Activated T-cell treated with anti-CD3 and anti-CD28 coated beads, Interleukin-2, amount 50 U/mL, for 4 hours (primary cell): ENCODE results near the gene IZUMO4. TPM values are rescaled to one million over a fixed set of nuclear protein-coding genes. Genes with fewer than 3 reads are reported as not detected.

Source experiments
- ATAC-seq, 2 donors: fragments of 200-7000 bp; cut with Tn5 transposase; one replicate each; pipeline ENCODE4 v1.10.0; 2021
- DNase-seq: peaks from one replicate; pipeline ENCODE4 v3.0.0-alpha.2; 2020
- H3K27me3 Mint-ChIP-seq: one replicate; pipeline ENCODE4 v1.8.0; 2021; ENCODE audit warnings: low read depth, mixed read lengths
- H3K36me3 Mint-ChIP-seq: one replicate; pipeline ENCODE4 v1.8.0; 2022; ENCODE audit warnings: mixed read lengths; ENCODE audit not compliant: insufficient read depth
- H3K4me1 Mint-ChIP-seq: one replicate; pipeline ENCODE4 v1.8.0; 2021; ENCODE audit warnings: low read depth, mixed read lengths
- H3K4me3 Mint-ChIP-seq: one replicate; pipeline ENCODE4 v1.8.0; 2021; ENCODE audit warnings: mild to moderate bottlenecking, moderate library complexity, mixed read lengths
- H3K9me3 Mint-ChIP-seq: one replicate; pipeline ENCODE4 v1.8.0; 2021; ENCODE audit warnings: mixed read lengths
- total RNA-seq, 3 donors: library from RNA; stranded (reverse); gene quantifications; one replicate each; pipeline ENCODE4 v1.2.1, GENCODE V29; 2021

The IZUMO4 gene, protein sequence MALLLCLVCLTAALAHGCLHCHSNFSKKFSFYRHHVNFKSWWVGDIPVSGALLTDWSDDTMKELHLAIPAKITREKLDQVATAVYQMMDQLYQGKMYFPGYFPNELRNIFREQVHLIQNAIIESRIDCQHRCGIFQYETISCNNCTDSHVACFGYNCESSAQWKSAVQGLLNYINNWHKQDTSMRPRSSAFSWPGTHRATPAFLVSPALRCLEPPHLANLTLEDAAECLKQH
- 1 to 10 TPM; 3.4 to 4.6 (median 4.2) TPM for total RNA-seq

DNA sequence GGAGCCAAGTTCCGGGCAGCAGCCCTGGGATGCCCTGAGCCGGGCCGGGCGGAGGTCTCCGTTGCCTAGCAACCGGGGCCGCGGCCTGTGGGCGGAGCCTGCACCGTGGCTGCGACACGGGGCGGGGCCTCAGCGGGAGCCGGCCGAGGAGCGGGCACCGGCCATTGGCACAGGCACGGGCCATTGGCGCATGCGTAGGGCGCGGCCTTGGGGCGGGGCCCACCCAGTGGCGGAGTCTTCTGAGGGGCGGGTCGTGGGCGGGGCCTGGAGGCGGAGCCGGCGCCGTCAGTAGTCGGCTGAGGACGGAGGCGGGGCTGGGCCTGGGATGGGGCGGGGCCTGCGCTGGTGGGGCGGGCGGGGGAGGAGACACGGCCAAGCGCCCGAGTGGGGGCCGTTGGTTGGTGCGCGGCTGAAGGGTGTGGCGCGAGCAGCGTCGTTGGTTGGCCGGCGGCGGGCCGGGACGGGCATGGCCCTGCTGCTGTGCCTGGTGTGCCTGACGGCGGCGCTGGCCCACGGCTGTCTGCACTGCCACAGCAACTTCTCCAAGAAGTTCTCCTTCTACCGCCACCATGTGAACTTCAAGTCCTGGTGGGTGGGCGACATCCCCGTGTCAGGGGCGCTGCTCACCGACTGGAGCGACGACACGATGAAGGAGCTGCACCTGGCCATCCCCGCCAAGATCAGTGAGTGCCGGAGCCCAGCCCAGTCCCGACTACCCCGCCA, at the start of gene IZUMO4:
TSS of gene IZUMO4 (plus strand) at position 436 of the 723 bp plus-strand sequence. CDS start at position 467, 31 bp downstream.
- DNase-seq (peak; percentile 100), ATAC-seq (peak; percentile 85)
- Mint-ChIP-seq H3K4me1 (peaks cover 34% of the 10 kb centered on the region), H3K27me3 (no peaks in the 10 kb centered on the region), H3K4me3 (peak within 1 kb of the TSS; percentile 96), H3K9me3 (no peaks in the 10 kb centered on the region), H3K36me3 (peaks cover 4% of the 10 kb centered on the region)

DNA sequence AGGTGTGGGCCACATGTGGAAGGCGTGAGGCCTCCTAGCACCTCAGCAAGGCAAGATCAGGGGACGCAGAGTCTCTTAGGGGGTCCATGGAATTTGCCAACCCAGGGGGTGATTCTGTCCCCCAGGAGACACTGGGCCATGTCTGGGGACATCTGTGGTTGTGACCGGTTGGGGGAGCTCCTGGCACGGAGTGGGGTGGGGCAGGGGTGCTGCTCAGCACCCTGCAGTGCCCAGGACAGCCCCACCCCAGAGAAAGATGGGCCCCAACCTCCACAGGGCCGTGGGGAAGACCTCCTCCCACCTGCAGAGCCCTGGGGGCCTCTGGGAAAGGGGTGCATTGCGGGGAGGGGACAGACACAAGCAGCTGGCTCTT, 49.7 kb upstream of the IZUMO4 start:
- Mint-ChIP-seq H3K4me1 (peaks cover 48% of the 10 kb centered on the region), H3K36me3 (peaks cover 6% of the 10 kb centered on the region), H3K27me3 (no peaks in the 10 kb centered on the region), H3K9me3 (no peaks in the 10 kb centered on the region), H3K4me3 (no peak overlapping the region)
- DNase-seq: no peak
- ATAC-seq: no peak

DNA sequence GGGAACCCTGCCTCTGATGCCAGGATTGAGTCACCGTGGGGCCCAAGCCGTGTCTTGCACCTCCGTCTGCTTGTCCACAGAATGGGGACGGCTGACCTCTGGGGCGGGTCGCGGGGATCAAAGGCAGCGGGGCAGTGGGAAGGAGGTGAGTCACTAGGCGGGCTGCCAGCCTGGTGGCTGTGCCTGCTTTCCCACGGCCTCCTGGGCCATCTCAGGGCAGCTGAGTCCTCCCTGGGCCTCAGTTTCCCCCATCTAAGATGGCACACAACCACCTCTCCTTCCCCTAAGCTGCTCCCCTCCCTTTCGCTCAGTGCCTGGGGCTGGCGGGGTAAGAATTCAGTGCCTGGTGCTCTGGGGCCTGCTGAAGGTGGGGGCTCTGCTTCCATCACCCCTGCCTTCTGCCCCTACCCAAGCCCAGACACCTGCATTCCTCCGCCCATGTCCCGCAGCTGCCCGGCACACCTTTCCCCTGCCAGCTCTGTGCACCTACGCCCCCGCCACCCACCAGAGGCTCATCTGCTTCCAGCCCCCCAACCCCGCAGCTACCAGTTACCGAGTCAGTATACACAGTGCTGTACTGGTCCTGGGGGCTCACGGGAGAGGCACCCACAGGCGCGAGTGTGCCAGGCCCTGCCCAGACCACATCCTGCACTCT, 49.1 kb upstream of the IZUMO4 start:
- peak overlapping the region; percentile 24 for H3K4me3 Mint-ChIP-seq
- peaks cover 6% of the 10 kb centered on the region for H3K36me3 Mint-ChIP-seq
- no peaks in the 10 kb centered on the region for H3K27me3 Mint-ChIP-seq
- no peak for ATAC-seq
- no peaks in the 10 kb centered on the region for H3K9me3 Mint-ChIP-seq
- DNase-seq: no peak
- H3K4me1 Mint-ChIP-seq: peaks cover 49% of the 10 kb centered on the region

DNA sequence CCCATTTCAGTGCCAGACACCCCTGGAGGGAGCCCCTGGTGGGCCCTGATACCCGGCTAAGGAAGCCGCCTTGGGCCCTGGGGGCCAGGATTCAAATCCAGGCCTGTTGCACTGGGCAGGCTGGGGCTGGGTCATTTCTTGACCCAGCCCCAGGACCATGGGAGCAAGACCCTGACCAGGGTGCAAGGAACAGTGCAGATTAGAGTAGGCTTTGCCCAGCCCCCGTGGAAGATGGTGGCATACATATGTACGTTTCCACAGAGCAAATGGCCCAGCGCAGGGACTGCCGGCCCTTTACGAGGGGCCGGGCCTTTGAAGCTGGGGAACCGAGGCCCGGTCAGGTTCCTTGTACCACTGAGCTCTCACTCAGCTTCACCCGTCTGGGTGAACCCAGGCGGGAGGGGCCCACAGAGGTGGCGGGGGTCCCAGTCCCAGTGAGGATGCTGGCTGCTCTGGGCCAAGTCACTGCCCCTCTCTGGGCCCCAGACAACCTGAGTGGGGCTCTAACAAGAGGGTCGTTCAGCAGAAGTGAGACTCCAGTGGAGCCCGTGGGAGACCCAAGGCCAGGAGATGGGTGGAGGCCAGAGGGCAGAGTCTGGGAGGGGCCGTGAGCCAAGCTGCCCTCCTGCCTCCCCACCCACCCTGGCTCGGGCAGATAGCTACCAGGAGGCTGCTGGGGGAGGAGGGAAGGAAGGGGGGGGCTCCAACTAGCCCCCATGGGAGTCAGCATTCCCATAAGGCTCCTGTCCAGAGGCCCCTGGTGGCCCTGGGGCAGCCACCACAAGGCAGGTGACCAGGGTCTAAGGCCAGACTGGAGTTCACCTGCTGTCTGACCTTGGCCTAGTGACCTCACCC, 48.4 kb upstream of the IZUMO4 start:
- no peaks in the 10 kb centered on the region for H3K9me3 Mint-ChIP-seq
- DNase-seq (no peak), ATAC-seq (no peak)
- H3K27me3 Mint-ChIP-seq: no peaks in the 10 kb centered on the region
- H3K36me3 Mint-ChIP-seq: peaks cover 5% of the 10 kb centered on the region
- peaks cover 46% of the 10 kb centered on the region for H3K4me1 Mint-ChIP-seq
- peak overlapping the region; percentile 86 for H3K4me3 Mint-ChIP-seq

DNA sequence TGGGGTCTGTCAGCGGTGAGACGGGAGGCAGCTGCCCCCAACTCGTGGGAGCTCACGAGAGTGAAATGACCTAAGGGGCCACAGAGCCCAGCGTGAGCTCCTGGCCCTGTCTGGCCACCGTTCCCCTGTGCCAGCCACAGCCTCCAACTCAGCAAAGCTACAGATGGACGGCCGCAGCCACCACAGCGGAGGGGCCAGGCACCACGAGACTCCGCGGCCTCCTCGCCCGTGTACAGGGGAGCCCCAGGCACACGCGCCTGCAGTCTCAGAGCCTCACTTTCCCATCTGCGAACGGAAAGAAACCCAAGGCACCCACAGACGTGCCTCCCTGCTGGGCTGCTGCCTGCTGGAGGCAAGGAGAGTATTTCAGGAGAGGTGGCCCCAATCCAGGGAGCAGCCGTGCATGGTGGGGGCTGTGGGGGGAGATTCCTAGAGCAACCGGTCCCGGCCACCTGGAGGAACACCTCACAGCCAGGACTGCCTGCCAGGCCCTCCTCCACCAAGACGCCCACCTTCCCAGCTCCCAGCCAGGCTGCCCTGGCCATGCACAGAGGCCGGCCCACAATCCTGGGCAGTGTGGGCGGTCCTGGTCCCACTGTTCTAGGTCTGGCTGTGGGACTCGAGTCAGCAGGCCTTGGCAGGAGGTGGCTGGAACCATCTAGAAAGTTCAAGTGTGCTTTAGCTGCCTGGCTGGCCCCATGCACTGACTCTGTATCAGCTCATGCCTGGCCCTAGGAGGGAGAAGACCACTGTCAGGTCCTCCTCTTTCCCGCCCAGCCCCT, 47.6 kb upstream of the IZUMO4 start:
- ATAC-seq (no peak), DNase-seq (no peak)
- peaks cover 40% of the 10 kb centered on the region for H3K4me1 Mint-ChIP-seq
- no peaks in the 10 kb centered on the region for H3K27me3 Mint-ChIP-seq
- H3K4me3 Mint-ChIP-seq: peak overlapping the region; percentile 86
- H3K9me3 Mint-ChIP-seq: no peaks in the 10 kb centered on the region
- peaks cover 3% of the 10 kb centered on the region for H3K36me3 Mint-ChIP-seq

DNA sequence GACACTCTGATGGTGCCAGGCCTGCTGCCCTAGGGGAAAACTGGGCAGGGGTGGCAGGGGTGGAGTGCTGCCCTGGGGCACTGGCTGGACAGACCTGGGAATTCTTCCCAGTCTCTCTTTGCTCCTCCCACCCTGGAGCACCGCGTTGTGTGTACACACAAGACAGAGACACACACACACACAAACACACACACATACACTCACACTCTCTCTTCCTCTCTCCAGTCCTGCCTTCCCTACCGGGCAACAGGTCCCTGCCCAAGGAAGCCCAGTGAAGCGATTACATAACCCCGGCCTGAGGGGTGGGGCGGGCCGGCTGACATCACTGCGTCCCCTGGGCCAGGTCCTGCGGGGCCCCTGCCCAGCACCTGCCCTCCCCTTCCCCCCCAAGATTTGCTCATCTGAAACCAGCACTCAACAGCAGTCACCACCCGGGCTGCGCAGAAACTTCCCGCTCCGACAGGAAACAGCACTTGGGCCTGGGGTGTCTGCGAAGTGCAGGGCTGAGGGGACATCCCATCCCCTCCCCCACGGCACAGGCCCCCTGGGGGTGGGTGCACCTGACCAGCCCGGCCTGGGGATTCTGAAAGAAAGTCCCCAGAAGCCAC, 46.9 kb upstream of the IZUMO4 start:
- DNase-seq (peak; percentile 49), ATAC-seq (peak; percentile 29 to 31)
- H3K27me3 Mint-ChIP-seq: no peaks in the 10 kb centered on the region
- peaks cover 2% of the 10 kb centered on the region for H3K36me3 Mint-ChIP-seq
- H3K4me1 Mint-ChIP-seq: peaks cover 38% of the 10 kb centered on the region
- peak overlapping the region; percentile 86 for H3K4me3 Mint-ChIP-seq
- H3K9me3 Mint-ChIP-seq: no peaks in the 10 kb centered on the region

DNA sequence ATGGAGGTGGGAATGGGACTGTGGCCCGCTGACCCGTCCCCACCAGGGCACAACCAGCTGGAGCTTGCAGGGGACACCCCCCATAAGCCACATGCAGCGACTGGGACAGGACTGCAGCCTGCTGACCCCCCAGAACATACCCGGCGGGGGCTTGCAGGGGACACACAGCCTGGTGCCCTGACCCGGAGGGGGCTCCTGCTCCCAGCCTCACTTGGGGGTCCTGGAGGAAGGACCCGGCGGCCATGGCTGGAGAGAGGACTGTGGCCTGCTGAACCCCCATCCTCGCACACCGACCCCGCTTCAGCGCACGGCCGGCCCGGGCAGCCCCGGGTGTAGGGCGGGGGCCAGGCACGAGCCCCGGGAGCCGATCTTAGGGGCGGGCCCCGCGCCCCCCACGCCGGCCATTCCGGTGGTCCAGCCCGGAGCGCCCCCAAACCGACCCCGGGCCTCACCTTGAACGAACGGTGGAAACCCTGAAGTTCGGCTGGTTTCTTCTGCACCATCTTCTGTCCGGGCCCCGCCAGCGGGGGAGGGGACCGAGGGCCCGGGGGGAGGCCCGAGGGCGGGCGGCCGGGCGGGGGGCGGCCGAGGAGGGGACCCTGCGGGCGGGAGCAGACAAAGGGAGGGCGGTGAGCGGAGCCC, 46.2 kb upstream of the IZUMO4 start:
- H3K4me1 Mint-ChIP-seq: peaks cover 41% of the 10 kb centered on the region
- H3K9me3 Mint-ChIP-seq: no peaks in the 10 kb centered on the region
- no peaks in the 10 kb centered on the region for H3K36me3 Mint-ChIP-seq
- H3K4me3 Mint-ChIP-seq: peak overlapping the region; percentile 86
- DNase-seq (no peak), ATAC-seq (peak; percentile 2 to 5)
- H3K27me3 Mint-ChIP-seq: no peaks in the 10 kb centered on the region

DNA sequence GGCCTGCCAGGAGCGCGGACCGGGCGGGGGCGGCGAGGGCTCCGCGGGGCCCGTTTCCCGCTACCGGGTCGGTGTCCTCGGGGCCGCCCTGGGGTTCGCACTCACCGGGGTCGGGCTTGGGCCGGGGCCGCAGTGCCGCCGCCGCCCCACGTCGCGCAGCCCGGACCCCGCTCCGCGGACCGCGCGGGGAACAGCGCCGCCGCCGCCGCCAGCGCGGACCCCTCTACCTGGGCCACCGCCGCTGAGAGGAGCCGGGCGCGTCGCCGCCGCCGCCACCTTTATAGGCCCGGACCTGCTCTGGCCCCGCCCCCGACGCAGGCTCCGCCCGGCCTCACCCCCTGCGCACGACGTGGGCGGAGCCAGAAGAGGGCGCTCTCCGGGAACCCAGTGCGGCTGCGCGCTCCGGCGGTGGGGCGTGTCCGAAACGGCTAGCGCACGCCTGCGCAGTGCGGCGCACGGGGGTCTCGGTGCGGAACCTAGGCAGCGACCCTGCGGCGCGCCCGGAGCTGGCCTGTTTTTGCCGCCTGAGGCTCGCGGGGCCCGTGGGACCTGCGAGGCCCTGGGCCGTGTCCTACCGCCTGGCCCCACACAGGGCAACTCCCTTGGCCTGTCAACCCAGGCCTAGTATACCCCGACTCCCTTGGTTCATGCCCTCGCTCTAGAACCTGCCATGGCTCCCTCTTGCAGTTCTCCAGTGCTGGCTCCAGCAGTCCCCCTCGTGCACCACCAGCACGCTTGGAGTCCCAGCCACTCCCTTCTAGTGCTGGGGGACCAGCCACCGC, 45.5 kb upstream of the IZUMO4 start, which contains the start of gene MKNK2:
TSS of gene MKNK2 (minus strand) at position 254 of the 782 bp plus-strand sequence. CDS start 393 bp downstream, outside the sequence.
- Mint-ChIP-seq H3K4me3 (peak within 1 kb of the TSS; percentile 86), H3K9me3 (no peaks in the 10 kb centered on the region), H3K36me3 (no peaks in the 10 kb centered on the region), H3K27me3 (no peaks in the 10 kb centered on the region), H3K4me1 (peaks cover 45% of the 10 kb centered on the region)
- peak; percentile 97 for DNase-seq
- peak; percentile 86 to 89 for ATAC-seq

DNA sequence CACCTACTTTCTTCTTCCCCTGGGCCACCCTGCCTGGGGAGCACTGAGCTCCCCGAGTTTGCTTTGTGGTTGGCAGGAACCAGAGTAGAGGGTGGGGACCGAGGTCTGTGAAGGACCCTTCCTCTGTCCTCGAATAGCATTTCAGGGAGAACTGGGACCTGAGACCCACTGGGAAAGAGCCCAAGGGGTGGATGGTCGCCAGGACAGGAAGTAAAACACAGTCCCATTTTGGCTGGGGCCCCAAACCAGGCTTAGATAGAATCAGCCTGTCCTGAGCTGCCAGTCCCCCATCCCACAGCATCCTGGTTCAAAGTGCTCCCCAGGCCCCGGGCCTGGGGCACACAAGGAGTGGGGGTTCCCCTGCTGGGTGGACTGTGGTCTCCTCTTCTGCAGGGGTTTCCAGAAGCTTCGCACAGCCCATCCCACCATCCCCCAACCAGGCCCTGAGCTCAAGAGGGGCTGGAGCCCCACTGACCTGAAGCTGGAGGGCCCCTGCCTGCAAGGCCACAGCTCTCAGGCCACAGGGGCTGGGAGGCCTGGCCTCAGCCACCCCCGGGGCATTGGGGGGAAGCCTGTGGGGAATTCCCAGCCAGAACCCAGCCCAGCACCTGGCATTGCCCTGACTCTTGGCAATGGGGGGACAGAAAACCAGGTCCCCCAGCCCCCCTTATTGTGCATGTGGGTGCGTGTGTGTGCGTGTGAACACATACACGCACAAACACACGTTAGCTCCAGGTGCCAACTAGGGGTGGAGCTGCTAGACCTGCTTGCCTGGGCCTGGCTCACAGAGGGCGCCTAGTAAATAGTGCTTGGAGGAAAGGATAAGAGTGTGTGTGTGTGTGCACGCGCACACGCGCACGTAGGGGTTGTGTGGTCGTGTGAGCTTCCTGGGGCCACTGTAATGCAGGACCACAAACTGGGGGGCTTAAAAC, 44.7 kb upstream of the IZUMO4 start:
- Mint-ChIP-seq H3K36me3 (no peaks in the 10 kb centered on the region), H3K9me3 (no peaks in the 10 kb centered on the region), H3K4me1 (peaks cover 47% of the 10 kb centered on the region), H3K27me3 (no peaks in the 10 kb centered on the region), H3K4me3 (peak overlapping the region; percentile 74)
- no peak for DNase-seq
- no peak for ATAC-seq

DNA sequence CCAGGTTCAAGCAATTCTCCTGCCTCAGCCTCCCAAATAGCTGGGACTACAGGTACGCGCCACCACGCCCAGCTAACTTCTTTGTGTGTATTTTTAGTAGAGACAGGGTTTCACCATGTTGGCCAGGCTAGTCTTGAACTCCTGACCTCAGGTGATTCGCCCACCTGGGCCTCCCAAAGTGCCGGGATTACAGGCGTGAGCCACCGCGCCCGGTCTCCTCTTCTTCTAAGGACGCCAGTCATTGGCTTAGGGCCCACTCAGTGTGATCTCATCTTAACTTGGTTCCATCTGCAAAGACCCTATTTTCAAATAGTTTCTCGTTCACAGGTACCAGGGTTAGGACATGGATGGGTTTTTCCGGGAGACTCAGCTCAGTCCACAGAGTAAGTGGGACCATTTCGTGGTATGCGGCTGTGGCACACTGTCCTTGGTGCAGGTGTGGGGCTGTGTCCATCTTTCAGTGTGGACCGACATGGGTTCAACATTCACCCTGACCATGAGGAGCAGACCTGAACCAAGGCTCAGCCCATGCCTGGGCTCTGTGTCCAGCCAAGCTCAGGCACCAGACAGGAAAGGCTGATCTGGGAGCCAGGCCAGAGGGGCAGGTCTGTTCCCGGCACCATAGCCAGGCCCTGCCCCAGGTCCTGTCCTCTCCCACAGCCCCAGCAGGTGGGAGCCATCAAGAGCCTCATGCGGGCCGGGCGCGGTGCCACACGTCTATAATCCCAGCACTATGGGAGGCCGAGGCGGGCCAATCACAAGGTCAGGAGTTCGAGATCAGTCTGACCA, 42.9 kb upstream of the IZUMO4 start:
- Mint-ChIP-seq H3K36me3 (no peaks in the 10 kb centered on the region), H3K9me3 (no peaks in the 10 kb centered on the region), H3K4me3 (no peak overlapping the region), H3K27me3 (no peaks in the 10 kb centered on the region), H3K4me1 (peaks cover 49% of the 10 kb centered on the region)
- DNase-seq (no peak), ATAC-seq (no peak)

DNA sequence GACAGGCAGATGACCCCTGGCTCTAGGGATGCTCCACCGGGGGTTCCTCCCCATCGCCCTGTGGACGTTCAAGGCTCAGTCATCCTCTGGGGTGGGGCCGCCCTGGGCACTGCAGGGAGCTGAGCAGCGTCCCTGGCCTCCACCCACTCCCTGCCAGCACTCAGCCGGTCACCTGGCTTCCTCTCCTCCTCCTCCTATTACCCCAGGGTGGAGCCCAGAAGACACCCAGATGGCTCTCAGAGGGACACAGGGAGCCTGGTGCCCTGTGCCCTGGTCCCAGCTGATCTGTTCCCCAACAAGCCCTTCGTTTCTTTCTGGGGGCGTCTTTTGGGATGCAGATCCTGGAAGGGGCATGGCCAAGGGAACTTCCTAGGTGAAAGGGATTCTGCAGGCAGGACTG, 42.0 kb upstream of the IZUMO4 start:
- ATAC-seq (no peak), DNase-seq (no peak)
- Mint-ChIP-seq H3K36me3 (no peaks in the 10 kb centered on the region), H3K27me3 (no peaks in the 10 kb centered on the region), H3K4me3 (no peak overlapping the region), H3K9me3 (no peaks in the 10 kb centered on the region), H3K4me1 (peaks cover 47% of the 10 kb centered on the region)
